Caco-2 (cell line): ENCODE results near the gene SRRM2. TPM values are rescaled to one million over a fixed set of nuclear protein-coding genes. Genes with fewer than 3 reads are reported as not detected.

Experiments
- BruUV-seq: library from RNA; stranded (reverse); fragments of 400-500 nt; replicated peaks from 2 replicates; lab custom pipeline; 2021; lab: Mats Ljungman, UMichigan
- CTCF ChIA-PET: fragments of 300-600 bp; sonication (Branson Sonifier 250); formaldehyde crosslinking; loops from one replicate; lab custom pipeline; 2022; ENCODE audit warnings: antibody characterized with exemption; lab: Charles Lee
- POLR2A ChIA-PET: fragments of 300-600 bp; sonication (Branson Sonifier 250); formaldehyde crosslinking; loops from one replicate; lab custom pipeline; 2022; ENCODE audit warnings: antibody characterized with exemption; lab: Charles Lee
- DNase-seq, 2 experiments: peaks; one replicate each; pipeline versions ENCODE4 v3.0.0 to v3.0.0-alpha.2; 2020 to 2022
- H3K27me3 ChIP-seq: replicated peaks from 2 replicates; pipeline ENCODE4 v1.6.0; 2011; ENCODE audit warnings: low read length; ENCODE audit not compliant: control insufficient read depth, insufficient read depth
- H3K36me3 ChIP-seq: 2 replicates; pipeline ENCODE4 v1.5.1; 2011; ENCODE audit warnings: low read length; ENCODE audit not compliant: control insufficient read depth, insufficient read depth
- H3K4me1 ChIP-seq: fragments of 250-450 bp; sonication (Bioruptor Pico); 2 replicates; pipeline ENCODE4 v1.5.1; 2020; ENCODE audit warnings: mild to moderate bottlenecking
- H3K4me3 ChIP-seq: 2 replicates; pipeline ENCODE4 v1.5.1; 2011; ENCODE audit warnings: low read depth, mild to moderate bottlenecking, control low read depth, low read length
- H3K9me3 ChIP-seq: fragments of 250-450 bp; sonication (Bioruptor Pico); 2 replicates; pipeline ENCODE4 v1.5.1; 2020; ENCODE audit warnings: mild to moderate bottlenecking, moderate library complexity
- H3K27ac Mint-ChIP-seq: one replicate; pipeline ENCODE4 v1.8.0; 2022; ENCODE audit warnings: mixed read lengths; ENCODE audit not compliant: unreplicated experiment
- H3K27me3 Mint-ChIP-seq: one replicate; pipeline ENCODE4 v1.8.0; 2022; ENCODE audit warnings: mixed read lengths; ENCODE audit not compliant: insufficient read depth, unreplicated experiment
- H3K36me3 Mint-ChIP-seq: one replicate; pipeline ENCODE4 v1.8.0; 2022; ENCODE audit warnings: mild to moderate bottlenecking, mixed read lengths; ENCODE audit not compliant: insufficient read depth, unreplicated experiment
- H3K4me1 Mint-ChIP-seq: one replicate; pipeline ENCODE4 v1.8.0; 2022; ENCODE audit warnings: low read depth, mixed read lengths; ENCODE audit not compliant: unreplicated experiment
- H3K4me3 Mint-ChIP-seq: one replicate; pipeline ENCODE4 v1.8.0; 2022; ENCODE audit warnings: mild to moderate bottlenecking, moderate library complexity, mixed read lengths; ENCODE audit not compliant: unreplicated experiment
- H3K9me3 Mint-ChIP-seq: one replicate; pipeline ENCODE4 v1.8.0; 2022; ENCODE audit warnings: mixed read lengths; ENCODE audit not compliant: unreplicated experiment
- intact Hi-C: fragments of 100-400 bp; cut with micrococcal nuclease; formaldehyde crosslinking; loops from one replicate; pipeline ENCODE4 v1.10.0; 2022; ENCODE audit not compliant: unreplicated experiment
- total RNA-seq: library from RNA; stranded (reverse); gene quantifications from 2 replicates; pipeline ENCODE4 v1.2.3, GENCODE V29; 2022
- TF ChIP-seq, protein P1 (sequence below), 2 experiments: fragments of 200-600 bp in 1 of 2; IDR thresholded peaks; 1 replicate in 1 of 2; 2 replicates in 1 of 2; pipeline versions ENCODE4 v1.5.1 to v1.8.0; 2011 to 2022; ENCODE audit warnings: antibody characterized with exemption in 1 of 2, control low read depth in 1 of 2, inconsistent platforms in 1 of 2, low read depth in 1 of 2, low read length in 1 of 2, mild to moderate bottlenecking in 1 of 2, moderate library complexity in 1 of 2; ENCODE audit not compliant: insufficient read depth in 1 of 2, severe bottlenecking in 1 of 2, unreplicated experiment in 1 of 2

SRRM2 gene
- total RNA-seq, 1 experiment from 2014 or later = 332 TPM

GRCh38 chr16:2704166-2704982 lies 48.1 kb upstream of the SRRM2 start:
- DNase-seq = no peak
- TF ChIP-seq, protein P1, sequence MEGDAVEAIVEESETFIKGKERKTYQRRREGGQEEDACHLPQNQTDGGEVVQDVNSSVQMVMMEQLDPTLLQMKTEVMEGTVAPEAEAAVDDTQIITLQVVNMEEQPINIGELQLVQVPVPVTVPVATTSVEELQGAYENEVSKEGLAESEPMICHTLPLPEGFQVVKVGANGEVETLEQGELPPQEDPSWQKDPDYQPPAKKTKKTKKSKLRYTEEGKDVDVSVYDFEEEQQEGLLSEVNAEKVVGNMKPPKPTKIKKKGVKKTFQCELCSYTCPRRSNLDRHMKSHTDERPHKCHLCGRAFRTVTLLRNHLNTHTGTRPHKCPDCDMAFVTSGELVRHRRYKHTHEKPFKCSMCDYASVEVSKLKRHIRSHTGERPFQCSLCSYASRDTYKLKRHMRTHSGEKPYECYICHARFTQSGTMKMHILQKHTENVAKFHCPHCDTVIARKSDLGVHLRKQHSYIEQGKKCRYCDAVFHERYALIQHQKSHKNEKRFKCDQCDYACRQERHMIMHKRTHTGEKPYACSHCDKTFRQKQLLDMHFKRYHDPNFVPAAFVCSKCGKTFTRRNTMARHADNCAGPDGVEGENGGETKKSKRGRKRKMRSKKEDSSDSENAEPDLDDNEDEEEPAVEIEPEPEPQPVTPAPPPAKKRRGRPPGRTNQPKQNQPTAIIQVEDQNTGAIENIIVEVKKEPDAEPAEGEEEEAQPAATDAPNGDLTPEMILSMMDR (IDR thresholded peaks at IDR 0.05; ENCODE audit: insufficient read depth in 1 of 2, low read depth in 1 of 2, low read length in 1 of 2, severe bottlenecking in 1 of 2, unreplicated experiment in 1 of 2) = no peak
- Mint-ChIP-seq H3K27ac (no peak overlapping the region), H3K4me3 (no peak overlapping the region), H3K4me1 (no peaks in the 10 kb centered on the region), H3K36me3 (peaks cover 13% of the 10 kb centered on the region), H3K9me3 (no peaks in the 10 kb centered on the region), H3K27me3 (no peaks in the 10 kb centered on the region)
- ChIA-PET CTCF (no interaction called here), POLR2A (no interaction called here)
- BruUV-seq = no TSS peak
- Histone ChIP-seq H3K27me3 (no peaks in the 10 kb centered on the region), H3K4me1 (no peaks in the 10 kb centered on the region), H3K4me3 (no peak overlapping the region), H3K9me3 (no peaks in the 10 kb centered on the region), H3K36me3 (peaks cover 2% of the 10 kb centered on the region; the same call in 1 of the 2 replicates)
- intact Hi-C loops = no loop called here

DNA sequence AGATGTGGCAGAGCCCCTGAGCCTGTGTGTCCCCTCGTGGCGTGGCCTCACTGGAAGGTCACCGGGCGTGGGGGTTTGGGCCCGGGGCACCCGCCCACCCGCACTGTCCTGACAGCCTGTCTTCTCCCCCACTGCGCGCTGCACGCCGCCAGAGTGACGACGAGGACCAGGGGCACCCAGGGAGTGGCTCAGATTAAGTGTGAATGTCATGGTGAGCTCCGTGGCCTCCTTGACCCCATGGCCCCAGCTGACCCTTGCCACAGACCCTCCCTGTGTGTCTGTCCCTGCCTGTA lies 47.5 kb upstream of the SRRM2 start:
- Mint-ChIP-seq H3K27me3 (no peaks in the 10 kb centered on the region), H3K27ac (no peak overlapping the region), H3K4me3 (no peak overlapping the region), H3K4me1 (no peaks in the 10 kb centered on the region), H3K9me3 (no peaks in the 10 kb centered on the region), H3K36me3 (peaks cover 13% of the 10 kb centered on the region)
- Histone ChIP-seq H3K27me3 (no peaks in the 10 kb centered on the region), H3K36me3 (peaks cover 2% of the 10 kb centered on the region; the same call in 1 of the 2 replicates), H3K9me3 (no peaks in the 10 kb centered on the region), H3K4me3 (no peak overlapping the region), H3K4me1 (no peaks in the 10 kb centered on the region)
- ChIA-PET POLR2A (no interaction called here), CTCF (no interaction called here)
- no peak for DNase-seq
- intact Hi-C loops = no loop called here
- TF ChIP-seq, protein P1 (IDR thresholded peaks at IDR 0.05; ENCODE audit: insufficient read depth in 1 of 2, low read depth in 1 of 2, low read length in 1 of 2, severe bottlenecking in 1 of 2, unreplicated experiment in 1 of 2) = no peak
- no TSS peak for BruUV-seq

DNA sequence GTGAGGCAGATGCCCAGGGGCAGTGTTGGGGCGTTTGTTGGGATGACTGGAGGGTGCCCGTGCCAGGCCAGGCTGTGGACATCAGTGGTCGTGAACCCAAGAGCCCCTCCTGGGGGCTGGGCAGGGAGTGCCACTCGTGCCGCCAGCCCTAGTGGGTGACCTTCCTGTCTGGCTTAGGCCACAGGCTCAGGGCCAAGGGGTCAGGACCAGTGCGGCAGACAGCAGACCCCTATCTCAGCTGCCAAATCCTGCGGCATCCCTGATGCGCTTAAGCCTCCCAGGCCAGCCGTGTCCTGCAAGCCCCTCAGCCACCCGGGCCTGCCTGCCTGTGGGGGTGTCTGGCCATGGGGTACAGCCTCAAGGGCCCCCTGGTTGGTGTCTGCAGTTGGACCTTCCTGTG lies 47.1 kb upstream of the SRRM2 start:
- no peak overlapping the region for H3K4me3 Mint-ChIP-seq
- H3K9me3 ChIP-seq = no peaks in the 10 kb centered on the region
- no TSS peak for BruUV-seq
- H3K4me3 ChIP-seq = no peak overlapping the region
- no peaks in the 10 kb centered on the region for H3K4me1 Mint-ChIP-seq
- no peak for DNase-seq
- H3K27ac Mint-ChIP-seq = no peak overlapping the region
- CTCF ChIA-PET = no interaction called here
- POLR2A ChIA-PET = interaction anchor here (0.6 kb wide), 1 partner anchor 86 kb away, joined by 5 read pairs; no protein-coding TSS in a partner anchor
- TF ChIP-seq, protein P1 (IDR thresholded peaks at IDR 0.05; ENCODE audit: insufficient read depth in 1 of 2, low read depth in 1 of 2, low read length in 1 of 2, severe bottlenecking in 1 of 2, unreplicated experiment in 1 of 2) = no peak
- no peaks in the 10 kb centered on the region for H3K4me1 ChIP-seq
- H3K36me3 ChIP-seq = no peaks in the 10 kb centered on the region; the same call in 1 of the 2 replicates
- H3K27me3 ChIP-seq = no peaks in the 10 kb centered on the region
- no peaks in the 10 kb centered on the region for H3K9me3 Mint-ChIP-seq
- intact Hi-C loops = no loop called here
- H3K36me3 Mint-ChIP-seq = peaks cover 13% of the 10 kb centered on the region
- H3K27me3 Mint-ChIP-seq = no peaks in the 10 kb centered on the region
